Measurements from ENCODE around the gene EPN3. TPM values are rescaled to one million over a fixed set of nuclear protein-coding genes. Genes with fewer than 3 reads are reported as not detected.
A peak's percentile ranks its signal among the peaks of the same experiment; 100 is the strongest.

Gene EPN3
- total RNA-seq, 1 experiment from 2014 or later, result 53.2 TPM

- peak; percentile 94 to 100 for DNase-seq
- ChIA-PET POLR2A (interaction anchor here (0.5 to 2.5 kb wide), 24 partner anchors 9 to 662 kb away, joined by 3 to 20 read pairs (median 6); partner anchors contain the start of genes CACNA1G, EPN3, LRRC59 and LUC7L3), CTCF (interaction anchor here (0.6 to 3.2 kb wide), 27 partner anchors 9 to 454 kb away, joined by 3 to 35 read pairs (median 5); partner anchors contain the start of genes CACNA1G, EPN3, LRRC59 and LUC7L3)
- Histone ChIP-seq H3K4me3 (ENCODE audit: low read depth, low read length) (peak overlapping the region; percentile 45), H3K27me3 (replicated peaks; ENCODE audit: control insufficient read depth, insufficient read depth, low read length) (no peaks in the 10 kb centered on the region), H3K9me3 (no peaks in the 10 kb centered on the region), H3K36me3 (ENCODE audit: control insufficient read depth, insufficient read depth, low read length) (no peaks in the 10 kb centered on the region), H3K4me1 (peaks cover 66% of the 10 kb centered on the region)
- TF ChIP-seq CTCF (IDR thresholded peaks at IDR 0.05; ENCODE audit: insufficient read depth in 1 of 2, low read depth in 1 of 2, low read length in 1 of 2, severe bottlenecking in 1 of 2, unreplicated experiment in 1 of 2), result peak; percentile 41 to 57
- Mint-ChIP-seq H3K27me3 (ENCODE audit: insufficient read depth, unreplicated experiment) (no peaks in the 10 kb centered on the region), H3K27ac (ENCODE audit: unreplicated experiment) (peak overlapping the region; percentile 39), H3K4me3 (ENCODE audit: unreplicated experiment) (peak overlapping the region; percentile 77), H3K4me1 (ENCODE audit: low read depth, unreplicated experiment) (peaks cover 69% of the 10 kb centered on the region), H3K9me3 (ENCODE audit: unreplicated experiment) (no peaks in the 10 kb centered on the region), H3K36me3 (ENCODE audit: insufficient read depth, unreplicated experiment) (peaks cover 53% of the 10 kb centered on the region)
- intact Hi-C loops (cut with micrococcal nuclease; ENCODE audit: unreplicated experiment), result loop anchor here (1.0 to 10.0 kb wide), 3 partner anchors 10 to 243 kb away; partner anchors contain the start of gene EPN3
- BruUV-seq (replicated peaks), result TSS peak; percentile 65
These were observed 9.5 kb downstream of the EPN3 start for GRCh38 chr17:50541716-50542688.

GRCh38 chr17:50542795-50543774, 10.6 kb downstream of the EPN3 start:
- CTCF ChIA-PET, result interaction anchor here (0.5 to 3.2 kb wide), 33 partner anchors 8 to 343 kb away, joined by 3 to 35 read pairs (median 5); partner anchors contain the start of genes CACNA1G, EPN3, LRRC59 and RSAD1
- Histone ChIP-seq H3K4me3 (ENCODE audit: low read depth, low read length) (peak overlapping the region; percentile 45), H3K9me3 (no peaks in the 10 kb centered on the region), H3K4me1 (peaks cover 70% of the 10 kb centered on the region), H3K27me3 (replicated peaks; ENCODE audit: control insufficient read depth, insufficient read depth, low read length) (no peaks in the 10 kb centered on the region), H3K36me3 (ENCODE audit: control insufficient read depth, insufficient read depth, low read length) (no peaks in the 10 kb centered on the region)
- no peak for TF ChIP-seq CTCF (IDR thresholded peaks at IDR 0.05; ENCODE audit: insufficient read depth in 1 of 2, low read depth in 1 of 2, low read length in 1 of 2, severe bottlenecking in 1 of 2, unreplicated experiment in 1 of 2)
- no TSS peak for BruUV-seq (replicated peaks)
- H3K4me1 Mint-ChIP-seq (ENCODE audit: low read depth, unreplicated experiment), result peaks cover 69% of the 10 kb centered on the region
- H3K27me3 Mint-ChIP-seq (ENCODE audit: insufficient read depth, unreplicated experiment), result no peaks in the 10 kb centered on the region
- H3K36me3 Mint-ChIP-seq (ENCODE audit: insufficient read depth, unreplicated experiment), result peaks cover 42% of the 10 kb centered on the region
- H3K4me3 Mint-ChIP-seq (ENCODE audit: unreplicated experiment), result peak overlapping the region; percentile 77
- no peaks in the 10 kb centered on the region for H3K9me3 Mint-ChIP-seq (ENCODE audit: unreplicated experiment)
- peak overlapping the region; percentile 39 for H3K27ac Mint-ChIP-seq (ENCODE audit: unreplicated experiment)
- intact Hi-C loops (cut with micrococcal nuclease; ENCODE audit: unreplicated experiment), result loop anchor here (1.0 to 10.0 kb wide), 5 partner anchors 11 to 242 kb away; partner anchors contain the start of gene EPN3
- peak; percentile 93 to 94 for DNase-seq
- POLR2A ChIA-PET, result interaction anchor here (0.5 to 2.5 kb wide), 21 partner anchors 8 to 663 kb away, joined by 3 to 20 read pairs (median 6); partner anchors contain the start of genes CACNA1G, EPN3, LRRC59 and LUC7L3

Data from Caco-2 (cell line).